Activated CD4-positive, alpha-beta T cell treated with anti-CD3 and anti-CD28 coated beads for 36 hours (primary cell): Measurements from ENCODE around the gene FLRT3. TPM values are rescaled to one million over a fixed set of nuclear protein-coding genes. Genes with fewer than 3 reads are reported as not detected.

Experiments used
- ATAC-seq: fragments of 200-7000 bp; cut with Tn5 transposase; one replicate; pipeline ENCODE4 v1.10.0; 2021; ENCODE audit warnings: mild to moderate bottlenecking, moderate library complexity
- CTCF ChIA-PET: fragments of 350-600 bp; sonication (Branson Sonifier 250); formaldehyde crosslinking; loops from one replicate; lab custom pipeline; 2021; ENCODE audit warnings: antibody characterized with exemption; lab: Charles Lee
- POLR2A ChIA-PET: fragments of 350-600 bp; sonication (Branson Sonifier 250); formaldehyde crosslinking; loops from one replicate; lab custom pipeline; 2021; ENCODE audit warnings: antibody characterized with exemption, inconsistent platforms; lab: Charles Lee
- DNase-seq: peaks from one replicate; pipeline ENCODE4 v3.0.0-alpha.2; 2020
- H3K27ac Mint-ChIP-seq: one replicate; pipeline ENCODE4 v1.8.0; 2021; ENCODE audit warnings: mixed read lengths
- H3K27me3 Mint-ChIP-seq: one replicate; pipeline ENCODE4 v1.8.0; 2021; ENCODE audit warnings: mixed read lengths
- H3K36me3 Mint-ChIP-seq: one replicate; pipeline ENCODE4 v1.8.0; 2021; ENCODE audit warnings: low read depth, mixed read lengths
- H3K4me1 Mint-ChIP-seq: one replicate; pipeline ENCODE4 v1.8.0; 2021; ENCODE audit warnings: mixed read lengths
- H3K4me3 Mint-ChIP-seq: one replicate; pipeline ENCODE4 v1.8.0; 2021; ENCODE audit warnings: mild to moderate bottlenecking, moderate library complexity, mixed read lengths
- H3K9me3 Mint-ChIP-seq: one replicate; pipeline ENCODE4 v1.8.0; 2021; ENCODE audit warnings: low read depth, mixed read lengths
- intact Hi-C, 2 experiments: fragments of 100-400 bp; cut with DNase I in 1 of 2; cut with micrococcal nuclease in 1 of 2; formaldehyde crosslinking; loops; one replicate each; pipeline versions ENCODE4 v1.14.2 to v1.15.1; 2022 to 2024; cut with DNase I, micrococcal nuclease
- total RNA-seq, 2 experiments: library from RNA; stranded (reverse); gene quantifications; one replicate each; pipeline ENCODE4 v1.2.3, GENCODE V29; 2021

The FLRT3 gene
- not detected for total RNA-seq

DNA sequence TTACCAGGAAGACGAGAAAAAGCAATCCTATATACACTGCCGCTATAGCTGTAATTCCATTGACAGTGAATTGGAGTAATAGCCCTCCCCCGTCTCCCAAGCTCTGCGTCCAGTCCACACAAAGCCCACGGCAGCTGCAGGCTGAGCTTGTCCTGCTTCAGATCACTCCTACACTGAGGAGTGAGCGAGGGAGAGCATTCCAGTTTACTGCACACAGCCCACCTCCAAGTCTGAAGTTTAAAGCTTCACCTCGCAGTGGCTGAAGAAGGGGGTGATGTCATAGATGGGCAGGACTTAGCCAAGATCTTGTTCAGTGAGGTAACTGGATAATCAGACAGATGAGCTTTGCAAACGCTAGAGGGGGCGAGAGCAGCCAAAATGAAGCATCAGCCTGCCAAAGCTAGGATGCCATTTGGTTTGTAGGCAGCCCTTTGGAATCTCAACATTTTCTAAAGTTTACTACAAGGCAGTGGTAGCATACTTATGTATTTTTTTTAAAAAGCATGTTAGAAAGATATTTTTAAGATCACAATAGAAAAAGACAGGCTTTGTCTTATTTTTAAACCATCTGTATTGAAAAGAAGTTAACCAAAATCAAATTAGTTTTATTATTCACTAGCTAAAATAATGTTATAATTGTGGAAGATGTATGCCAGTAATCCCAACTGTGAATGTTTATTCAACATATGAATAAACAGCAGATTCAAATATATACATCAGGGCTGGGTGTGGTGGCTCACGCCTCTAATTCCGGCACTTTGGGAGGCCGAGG is at the start of gene FLRT3:
Gene FLRT3 (minus strand): TSS at position 213 of the 772 bp plus-strand sequence. CDS start 10,106 bp downstream, outside the sequence.
- ChIA-PET CTCF (interaction anchor here (0.7 to 1.1 kb wide), 3 partner anchors 9 to 31 kb away, joined by 3 to 4 read pairs (median 4); no protein-coding TSS in a partner anchor), POLR2A (no interaction called here)
- Mint-ChIP-seq H3K4me1 (no peaks in the 10 kb centered on the region), H3K27me3 (no peaks in the 10 kb centered on the region), H3K9me3 (peaks cover 2% of the 10 kb centered on the region), H3K36me3 (no peaks in the 10 kb centered on the region), H3K27ac (no peak within 1 kb of the TSS), H3K4me3 (no peak within 1 kb of the TSS)
- intact Hi-C loops: no loop called here
- peak; percentile 47 for DNase-seq
- peak; percentile 39 for ATAC-seq

DNA sequence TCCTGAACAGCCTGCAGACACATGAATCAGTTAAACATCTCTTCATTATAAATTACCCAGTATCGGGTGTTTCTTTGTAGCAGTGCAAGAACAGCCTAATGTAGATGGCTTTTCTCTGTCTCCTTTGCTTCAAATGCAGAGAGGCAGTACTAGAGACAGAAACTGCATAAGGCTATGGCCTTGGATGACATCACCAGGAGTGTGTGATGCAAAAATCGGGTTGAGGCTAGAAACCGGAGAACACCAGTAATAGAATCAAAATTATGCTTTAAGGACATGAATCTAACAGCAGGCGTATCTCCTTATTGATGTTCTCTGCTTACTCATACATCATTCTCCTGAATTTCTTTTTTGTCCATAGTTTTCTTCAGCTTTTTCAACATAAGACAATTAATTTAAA is 49.3 kb upstream of the FLRT3 start:
- POLR2A ChIA-PET: no interaction called here
- CTCF ChIA-PET: no interaction called here
- Mint-ChIP-seq H3K27ac (no peak overlapping the region), H3K27me3 (no peaks in the 10 kb centered on the region), H3K9me3 (peaks cover 6% of the 10 kb centered on the region), H3K4me1 (no peaks in the 10 kb centered on the region), H3K4me3 (no peak overlapping the region), H3K36me3 (no peaks in the 10 kb centered on the region)
- ATAC-seq (no peak), DNase-seq (no peak)
- intact Hi-C loops: no loop called here

DNA sequence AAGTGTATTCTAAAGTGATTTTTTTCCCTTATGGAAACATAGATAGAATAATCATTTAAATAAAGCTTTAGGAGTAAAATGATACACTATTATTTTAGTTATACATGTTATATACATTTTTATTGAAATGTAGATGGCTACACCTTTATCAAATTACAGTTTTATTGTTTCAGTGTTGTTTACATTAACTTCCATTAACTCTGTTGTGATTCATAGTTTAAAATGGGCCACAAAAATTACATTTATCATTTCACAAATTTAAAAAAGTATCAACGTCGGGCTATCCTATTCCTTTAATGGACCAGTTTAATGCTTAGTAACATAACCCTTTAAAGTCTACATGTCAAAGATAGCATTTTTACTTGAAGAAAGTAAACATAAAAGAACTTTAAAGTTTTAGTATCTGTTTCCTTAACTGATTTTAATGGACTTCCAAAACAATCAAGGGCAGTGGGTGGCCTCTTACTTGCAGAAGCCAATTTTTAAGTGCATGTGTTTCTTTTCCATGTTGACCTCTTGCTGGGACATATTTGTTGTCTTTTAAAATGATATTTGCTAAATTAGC is 47.8 kb upstream of the FLRT3 start:
- Mint-ChIP-seq H3K27me3 (no peaks in the 10 kb centered on the region), H3K4me1 (no peaks in the 10 kb centered on the region), H3K27ac (no peak overlapping the region), H3K4me3 (no peak overlapping the region), H3K9me3 (peaks cover 9% of the 10 kb centered on the region), H3K36me3 (no peaks in the 10 kb centered on the region)
- POLR2A ChIA-PET: no interaction called here
- no peak for ATAC-seq
- no peak for DNase-seq
- intact Hi-C loops: no loop called here
- CTCF ChIA-PET: no interaction called here

DNA sequence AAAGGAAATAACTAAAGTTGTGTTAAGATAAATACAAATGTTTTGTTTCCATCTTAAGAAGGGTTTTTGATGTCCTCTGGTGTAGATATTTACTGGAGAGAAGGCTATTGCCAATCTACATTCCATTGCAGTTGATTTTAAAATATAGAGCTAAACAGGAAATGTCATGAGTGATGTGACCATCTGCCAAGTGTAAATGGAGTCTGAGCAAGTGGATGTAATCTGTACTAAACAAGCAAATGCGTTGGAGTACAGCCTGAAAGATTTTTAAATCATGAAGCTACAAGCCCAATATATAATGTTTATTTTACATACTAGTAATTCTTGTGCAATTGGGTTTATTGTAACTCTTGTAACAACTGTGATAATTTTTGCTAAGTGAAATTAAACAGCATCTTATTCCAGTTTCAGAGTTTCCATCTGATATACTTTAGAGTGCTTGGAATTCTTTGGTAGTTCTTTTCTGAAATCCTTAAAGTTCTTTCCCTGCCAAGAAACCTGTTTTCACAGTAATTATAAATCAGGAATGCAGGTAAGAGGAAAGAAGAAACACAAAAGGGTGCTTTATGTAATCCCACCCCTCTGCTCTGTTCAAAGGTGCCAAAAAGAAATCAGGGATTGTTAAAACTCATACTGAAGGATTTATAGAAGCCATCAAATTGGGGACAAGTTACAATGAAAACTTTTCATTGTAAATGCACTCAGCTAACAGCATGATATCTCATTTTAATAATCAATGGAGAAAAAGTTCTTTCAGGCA is 47.2 kb upstream of the FLRT3 start:
- intact Hi-C loops: no loop called here
- Mint-ChIP-seq H3K27me3 (no peaks in the 10 kb centered on the region), H3K4me1 (no peaks in the 10 kb centered on the region), H3K4me3 (no peak overlapping the region), H3K9me3 (peaks cover 9% of the 10 kb centered on the region), H3K36me3 (no peaks in the 10 kb centered on the region), H3K27ac (no peak overlapping the region)
- DNase-seq (no peak), ATAC-seq (no peak)
- ChIA-PET POLR2A (no interaction called here), CTCF (interaction anchor here (0.5 kb wide), 1 partner anchor 405 kb away, joined by 3 read pairs; no protein-coding TSS in a partner anchor)

DNA sequence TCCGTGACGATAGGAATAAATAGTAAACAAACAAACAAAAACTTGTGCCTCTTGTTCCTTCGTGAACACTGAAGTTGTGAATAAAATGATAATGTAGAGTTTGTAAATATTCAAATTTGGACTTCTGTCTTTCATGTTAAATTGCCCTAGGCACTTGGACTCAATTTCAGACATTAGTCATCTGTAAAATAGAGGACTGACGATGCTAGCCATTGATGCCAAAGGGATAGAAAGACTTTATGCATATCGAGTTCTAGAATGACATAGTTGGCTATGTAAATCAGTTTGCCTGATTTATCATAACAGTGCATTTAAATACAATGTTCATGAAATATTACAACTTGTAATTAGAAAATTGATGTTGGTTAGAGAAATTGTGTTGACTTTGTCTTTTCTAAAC is 45.9 kb upstream of the FLRT3 start:
- Mint-ChIP-seq H3K36me3 (no peaks in the 10 kb centered on the region), H3K9me3 (peaks cover 9% of the 10 kb centered on the region), H3K4me1 (no peaks in the 10 kb centered on the region), H3K4me3 (no peak overlapping the region), H3K27ac (no peak overlapping the region), H3K27me3 (no peaks in the 10 kb centered on the region)
- ChIA-PET CTCF (no interaction called here), POLR2A (no interaction called here)
- DNase-seq (no peak), ATAC-seq (no peak)
- intact Hi-C loops: no loop called here

DNA sequence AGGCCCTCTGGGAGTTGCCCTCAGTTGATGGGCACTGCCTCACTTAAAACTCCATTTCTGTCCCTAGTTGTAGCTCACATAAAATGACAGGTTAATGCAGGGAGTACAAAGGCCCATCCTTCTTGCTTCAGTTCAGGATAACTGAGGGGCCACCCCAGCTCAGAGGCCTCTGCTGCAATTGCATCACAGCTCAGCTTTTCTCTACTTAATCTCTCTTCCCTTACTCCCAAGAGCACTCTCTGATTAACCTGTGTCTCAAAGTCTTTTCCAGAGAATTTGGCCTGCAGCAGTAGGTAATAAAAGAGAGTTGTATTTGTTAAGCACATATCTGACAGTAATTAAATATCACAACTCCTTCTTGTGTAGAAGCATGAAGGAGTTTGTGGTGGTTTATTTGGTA is 40.9 kb upstream of the FLRT3 start:
- H3K9me3 Mint-ChIP-seq: peaks cover 3% of the 10 kb centered on the region
- CTCF ChIA-PET: no interaction called here
- H3K36me3 Mint-ChIP-seq: no peaks in the 10 kb centered on the region
- POLR2A ChIA-PET: no interaction called here
- no peak overlapping the region for H3K27ac Mint-ChIP-seq
- no peaks in the 10 kb centered on the region for H3K27me3 Mint-ChIP-seq
- no peak overlapping the region for H3K4me3 Mint-ChIP-seq
- H3K4me1 Mint-ChIP-seq: no peaks in the 10 kb centered on the region
- DNase-seq (no peak), ATAC-seq (no peak)
- intact Hi-C loops: no loop called here

DNA sequence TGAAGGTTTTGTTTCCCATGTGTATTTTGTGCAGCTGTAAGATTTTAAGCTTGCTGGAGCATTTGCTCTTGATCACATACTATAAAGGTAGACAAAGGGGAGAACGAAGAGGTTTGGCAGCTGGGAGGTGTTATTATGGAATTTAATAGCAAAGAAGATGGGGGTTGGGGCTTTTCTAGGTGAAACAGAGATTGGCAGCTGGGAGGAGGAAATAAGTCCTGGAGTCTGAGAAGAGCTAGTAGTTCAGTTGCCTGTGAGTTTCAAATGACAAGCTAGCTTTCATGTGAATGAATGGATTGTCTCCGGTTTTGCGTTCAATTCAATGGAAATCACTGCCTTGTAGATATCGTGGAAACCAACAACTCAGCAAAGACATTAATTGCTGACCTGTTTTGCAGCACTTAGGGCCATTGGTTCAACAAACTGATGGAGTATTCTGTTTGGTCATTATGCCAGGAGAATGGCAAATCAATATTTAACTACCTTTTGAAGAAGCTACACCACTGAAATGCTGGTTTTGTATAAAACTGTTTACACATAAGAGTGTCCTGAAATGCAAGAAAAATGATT is 38.1 kb upstream of the FLRT3 start:
- Mint-ChIP-seq H3K4me1 (no peaks in the 10 kb centered on the region), H3K27me3 (no peaks in the 10 kb centered on the region), H3K36me3 (no peaks in the 10 kb centered on the region), H3K9me3 (no peaks in the 10 kb centered on the region), H3K4me3 (no peak overlapping the region), H3K27ac (no peak overlapping the region)
- CTCF ChIA-PET: no interaction called here
- no peak for ATAC-seq
- intact Hi-C loops: no loop called here
- POLR2A ChIA-PET: no interaction called here
- no peak for DNase-seq

DNA sequence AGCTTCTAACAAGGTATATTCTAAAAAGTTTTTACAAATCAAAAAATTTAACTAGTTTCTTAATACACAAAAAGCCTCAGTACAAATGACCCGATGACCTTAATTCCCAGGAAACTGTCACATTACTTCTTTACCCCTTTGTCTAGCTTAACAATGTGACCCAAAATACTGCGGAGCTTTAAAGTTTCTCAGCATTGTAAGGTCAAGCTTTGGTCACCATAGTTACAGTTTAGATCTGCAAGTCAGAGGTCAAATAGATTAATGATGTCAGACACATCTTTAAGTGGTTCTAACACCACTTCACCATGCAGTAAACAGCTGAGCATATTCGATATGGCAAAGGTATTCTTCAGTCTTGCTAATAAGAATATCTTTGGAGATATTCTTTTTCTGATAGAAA is 36.8 kb upstream of the FLRT3 start:
- intact Hi-C loops: no loop called here
- no peaks in the 10 kb centered on the region for H3K36me3 Mint-ChIP-seq
- ChIA-PET CTCF (interaction anchor here (0.7 to 0.9 kb wide), 2 partner anchors 66 to 397 kb away, joined by 3 read pairs; no protein-coding TSS in a partner anchor), POLR2A (no interaction called here)
- H3K27ac Mint-ChIP-seq: no peak overlapping the region
- H3K4me1 Mint-ChIP-seq: no peaks in the 10 kb centered on the region
- no peaks in the 10 kb centered on the region for H3K9me3 Mint-ChIP-seq
- no peak overlapping the region for H3K4me3 Mint-ChIP-seq
- H3K27me3 Mint-ChIP-seq: no peaks in the 10 kb centered on the region
- ATAC-seq (no peak), DNase-seq (no peak)

DNA sequence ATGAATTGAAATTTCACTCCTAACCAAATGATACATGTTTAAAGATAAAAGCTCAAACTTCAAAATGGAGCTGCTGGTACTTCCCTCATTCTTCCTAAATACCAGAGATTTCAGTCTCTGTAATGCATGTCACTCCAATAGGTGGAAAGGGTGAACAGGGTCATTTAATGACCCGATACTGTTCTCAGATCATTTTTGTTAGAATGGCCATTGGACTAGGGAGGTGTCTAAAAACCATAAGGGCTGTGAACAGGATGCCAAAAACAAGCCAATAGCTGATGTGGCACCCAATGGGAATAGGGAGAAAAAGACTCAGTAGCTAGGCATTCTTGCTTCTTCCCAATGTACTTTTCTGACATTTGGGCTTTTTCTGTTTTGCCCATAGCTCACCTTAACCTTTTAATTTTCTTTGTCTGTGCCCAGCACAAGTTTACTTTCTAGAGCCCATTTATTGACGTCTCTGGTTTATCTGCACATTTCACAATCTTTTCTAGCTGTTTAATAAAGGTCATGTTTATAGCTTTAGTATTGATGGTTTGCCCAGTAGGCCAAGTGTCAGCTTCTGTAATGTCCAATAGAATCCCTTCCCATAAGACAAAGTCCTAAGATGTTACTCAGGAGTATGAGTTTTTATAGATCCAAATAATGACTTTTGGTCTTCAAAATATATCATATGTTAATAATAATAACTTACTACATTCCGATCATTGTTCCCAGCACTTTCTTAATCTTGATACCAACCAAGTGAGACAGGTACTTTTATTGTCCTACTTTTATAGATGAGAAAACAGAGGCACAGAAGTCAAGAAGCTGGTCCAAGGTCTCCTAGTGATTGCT is 24.3 kb upstream of the FLRT3 start:
- no peak overlapping the region for H3K4me3 Mint-ChIP-seq
- no peak overlapping the region for H3K27ac Mint-ChIP-seq
- no peaks in the 10 kb centered on the region for H3K36me3 Mint-ChIP-seq
- H3K9me3 Mint-ChIP-seq: peaks cover 11% of the 10 kb centered on the region
- no peaks in the 10 kb centered on the region for H3K4me1 Mint-ChIP-seq
- ATAC-seq (no peak), DNase-seq (no peak)
- H3K27me3 Mint-ChIP-seq: no peaks in the 10 kb centered on the region
- intact Hi-C loops: no loop called here
- POLR2A ChIA-PET: no interaction called here
- CTCF ChIA-PET: interaction anchor here (1.3 kb wide), 1 partner anchor 25 kb away, joined by 4 read pairs; no protein-coding TSS in a partner anchor

DNA sequence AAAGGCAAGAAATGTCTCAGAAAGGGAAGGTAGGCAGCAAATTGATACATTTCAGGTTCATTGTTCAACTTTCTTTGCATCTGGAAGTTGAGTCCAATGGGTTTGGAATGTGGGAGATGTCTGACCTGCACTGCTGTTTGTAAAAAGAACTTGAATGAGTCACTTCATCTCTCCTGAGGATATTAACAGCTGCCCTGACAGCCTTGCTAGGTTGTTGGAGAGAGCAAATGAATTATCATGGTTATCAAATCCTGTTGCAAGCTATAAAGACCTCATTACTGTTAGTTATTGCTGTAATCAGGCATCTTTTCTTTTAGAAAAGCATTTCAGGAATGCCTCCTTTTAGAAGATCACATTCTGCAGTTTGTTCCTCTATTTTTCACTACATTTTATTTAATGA is 23.0 kb upstream of the FLRT3 start:
- ChIA-PET POLR2A (no interaction called here), CTCF (no interaction called here)
- H3K9me3 Mint-ChIP-seq: peaks cover 11% of the 10 kb centered on the region
- intact Hi-C loops: no loop called here
- no peaks in the 10 kb centered on the region for H3K36me3 Mint-ChIP-seq
- DNase-seq (no peak), ATAC-seq (no peak)
- no peak overlapping the region for H3K27ac Mint-ChIP-seq
- no peaks in the 10 kb centered on the region for H3K27me3 Mint-ChIP-seq
- H3K4me3 Mint-ChIP-seq: no peak overlapping the region
- H3K4me1 Mint-ChIP-seq: no peaks in the 10 kb centered on the region

DNA sequence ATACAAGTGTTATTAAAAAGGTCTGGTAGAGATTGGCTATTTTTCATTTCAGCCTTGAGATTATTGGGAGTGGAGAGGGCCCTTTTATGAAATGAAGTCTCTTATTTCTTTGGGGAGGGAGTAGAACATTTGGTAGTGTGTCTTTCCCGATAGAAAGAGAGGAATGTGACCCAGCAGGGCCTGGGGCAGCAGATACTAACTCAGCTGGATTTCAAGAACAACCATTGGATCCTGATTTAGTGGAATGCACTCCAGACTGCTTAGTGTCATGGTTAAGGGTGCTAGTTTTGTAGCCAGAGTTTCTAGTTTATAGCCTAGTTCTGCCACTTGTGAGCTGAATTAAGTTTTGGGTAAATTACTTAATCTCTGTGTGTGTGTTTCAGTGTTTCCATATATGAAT is 18.4 kb upstream of the FLRT3 start:
- Mint-ChIP-seq H3K27me3 (no peaks in the 10 kb centered on the region), H3K4me1 (no peaks in the 10 kb centered on the region), H3K4me3 (no peak overlapping the region), H3K27ac (no peak overlapping the region), H3K9me3 (peaks cover 5% of the 10 kb centered on the region), H3K36me3 (no peaks in the 10 kb centered on the region)
- ATAC-seq (no peak), DNase-seq (no peak)
- POLR2A ChIA-PET: interaction anchor here (0.6 kb wide), 1 partner anchor 1764 kb away, joined by 3 read pairs; no protein-coding TSS in a partner anchor
- intact Hi-C loops: no loop called here
- CTCF ChIA-PET: interaction anchor here (0.6 kb wide), 1 partner anchor 13 kb away, joined by 4 read pairs; no protein-coding TSS in a partner anchor
